K562 (cell line): ENCODE measurements around the gene RALA. TPM values are rescaled to one million over a fixed set of nuclear protein-coding genes. Genes with fewer than 3 reads are reported as not detected.

Experiments used
- ATAC-seq: fragments of 200-7000 bp; cut with Tn5 transposase; 3 replicates; pipeline ENCODE4 v1.9.1; 2020; ENCODE audit warnings: moderate library complexity
- BruUV-seq: library from RNA; stranded (reverse); fragments of 400-500 nt; replicated peaks from 2 replicates; lab custom pipeline; 2021; lab: Mats Ljungman, UMichigan
- CTCF ChIA-PET: fragments of 300-600 bp; formaldehyde crosslinking; extraction: SDS; loops from one replicate; lab custom pipeline; 2021; ENCODE audit warnings: low intra/inter-chr PET ratio; lab: Yijun Ruan, JAX
- POLR2A ChIA-PET: fragments of 300-600, 350-650 bp; sonication (Branson Sonifier 250); formaldehyde crosslinking; extraction: SDS; loops from one replicate; lab custom pipeline; 2021; ENCODE audit warnings: antibody characterized with exemption, inconsistent platforms; lab: Yijun Ruan, JAX
- DNase-seq, 4 experiments: peaks; one replicate each; pipeline versions ENCODE4 v3.0.0 to v3.0.0-alpha.2; 2011 to 2018; ENCODE audit warnings: low spot score in 3 of 4, mixed read lengths in 3 of 4; ENCODE audit errors: extremely low read depth in 1 of 4
- FAIRE-seq: peaks from 2 replicates; lab custom pipeline; 2011; peaks lifted over from hg19 to GRCh38; lab: Jason Lieb, UNC
- H2AFZ ChIP-seq: 2 replicates; pipeline ENCODE4 v1.6.0; 2011; ENCODE audit warnings: low read depth, low read length, control low read depth, inconsistent platforms
- H3K27ac ChIP-seq: fragments of 200-600 bp; 3 replicates; pipeline ENCODE4 v1.8.0; 2011; ENCODE audit warnings: low read depth, mild to moderate bottlenecking, control low read depth, inconsistent platforms, low read length, moderate library complexity, mixed read lengths; ENCODE audit errors: extremely low read depth
- H3K27me3 ChIP-seq, 2 experiments: fragments of 300-600 bp in 1 of 2; 2 replicates in 1 of 2; 3 replicates in 1 of 2; pipeline versions ENCODE4 v1.6.0 to v1.8.0; 2011; ENCODE audit warnings: inconsistent platforms in 2 of 2, low read length in 2 of 2, mild to moderate bottlenecking in 1 of 2, mixed read lengths in 1 of 2, moderate library complexity in 1 of 2; ENCODE audit not compliant: control insufficient read depth in 2 of 2, insufficient read depth in 2 of 2
- H3K36me3 ChIP-seq: fragments of 300-600 bp; 3 replicates; pipeline ENCODE4 v1.8.0; 2011; ENCODE audit warnings: mild to moderate bottlenecking, low read length, inconsistent platforms; ENCODE audit not compliant: control insufficient read depth, insufficient read depth
- H3K4me1 ChIP-seq, 2 experiments: fragments of 200-600 bp in 1 of 2; replicated peaks in 1 of 2; 2 replicates in 1 of 2; 3 replicates in 1 of 2; pipeline versions ENCODE4 v1.5.1 to v1.8.0; 2011; ENCODE audit warnings: inconsistent platforms in 2 of 2, low read length in 2 of 2, mild to moderate bottlenecking in 1 of 2, mixed read lengths in 1 of 2, moderate library complexity in 1 of 2; ENCODE audit not compliant: control insufficient read depth in 2 of 2, insufficient read depth in 2 of 2
- H3K4me2 ChIP-seq: 2 replicates; pipeline ENCODE4 v1.6.1; 2011; ENCODE audit warnings: low read length, control low read depth, inconsistent platforms, mixed read lengths; ENCODE audit not compliant: insufficient read depth
- H3K4me3 ChIP-seq: fragments of 200-600 bp; sonication (generic), shearing (Covaris generic); 2 replicates; pipeline ENCODE4 v1.5.1; 2016; ENCODE audit warnings: control low read depth, inconsistent platforms
- H3K79me2 ChIP-seq: fragments of 200-600 bp; 3 replicates; pipeline ENCODE4 v1.8.0; 2011; ENCODE audit warnings: low read length, inconsistent platforms; ENCODE audit not compliant: control insufficient read depth, insufficient read depth
- H3K9ac ChIP-seq, 2 experiments: 2 replicates each; pipeline versions ENCODE4 v1.6.0 to v1.6.1; 2011; ENCODE audit warnings: low read depth in 2 of 2, low read length in 2 of 2, control low read depth in 1 of 2, inconsistent platforms in 1 of 2, mild to moderate bottlenecking in 1 of 2, mixed read lengths in 1 of 2; ENCODE audit not compliant: insufficient read depth in 1 of 2
- H3K9me1 ChIP-seq: one replicate; pipeline ENCODE4 v1.6.0; 2011; ENCODE audit warnings: inconsistent platforms, mild to moderate bottlenecking, low read length, moderate library complexity; ENCODE audit not compliant: control insufficient read depth, insufficient read depth
- H3K9me3 ChIP-seq: replicated peaks from 2 replicates; pipeline ENCODE4 v1.5.1; 2011; ENCODE audit warnings: low read depth, low read length, inconsistent platforms; ENCODE audit not compliant: control insufficient read depth, insufficient read depth
- H4K20me1 ChIP-seq: replicated peaks from 2 replicates; pipeline ENCODE4 v1.6.1; 2011; ENCODE audit warnings: low read length, inconsistent platforms, mixed read lengths; ENCODE audit not compliant: control insufficient read depth, insufficient read depth
- ATF3 ChIP-seq, 2 experiments: fragments of 450-650 bp in 1 of 2; sonication (generic) in 1 of 2; formaldehyde crosslinking in 1 of 2; IDR thresholded peaks in 1 of 2; conservative IDR thresholded peaks in 1 of 2; 2 replicates each; pipeline versions ENCODE4 v1.6.1 to v1.8.1; 2016 to 2023; ENCODE audit warnings: mild to moderate bottlenecking in 2 of 2, moderate library complexity in 2 of 2, inconsistent platforms in 1 of 2, missing genetic modification reagents in 1 of 2
- FOSL1 ChIP-seq: fragments of 200-800 bp; sonication (Bioruptor generic); conservative IDR thresholded peaks from 2 replicates; pipeline ENCODE4 v1.6.1; 2016; ENCODE audit warnings: missing genetic modification characterization, missing compliant biosample characterization
- JUN ChIP-seq, 2 experiments: sonication (generic) in 1 of 2; formaldehyde crosslinking in 1 of 2; IDR thresholded peaks; 2 replicates each; pipeline versions ENCODE4 v1.6.1 to v1.8.0; 2012 to 2022; ENCODE audit warnings: borderline replicate concordance in 2 of 2, mild to moderate bottlenecking in 2 of 2, improper control_type of control experiment in 1 of 2, low read depth in 1 of 2, low read length in 1 of 2, missing genetic modification reagents in 1 of 2
- SRSF3 ChIP-seq: fragments of 200-400 bp; formaldehyde crosslinking; IDR thresholded peaks from 2 replicates; pipeline ENCODE4 v1.6.1; 2016; ENCODE audit warnings: mild to moderate bottlenecking, low read length, moderate library complexity; ENCODE audit not compliant: insufficient read depth
- WGBS: fragments of 100-300 bp; shearing (Covaris generic); methylation state at CpG from one replicate; pipeline ENCODE4 v1.1.6; 2016; ENCODE audit warnings: low coverage, mixed read lengths; ENCODE audit not compliant: insufficient coverage; ENCODE audit errors: missing lambda C conversion rate; 5-methylcytosine and 5-hydroxymethylcytosine counted together
- in situ Hi-C: fragments of 300-500 bp; cut with MboI; formaldehyde crosslinking; loops from 4 replicates; pipeline ENCODE4 v1.15.0; 2018; ENCODE audit warnings: inconsistent platforms, mixed read lengths
- intact Hi-C: fragments of 100-400 bp; cut with micrococcal nuclease; formaldehyde crosslinking; loops from 2 replicates; pipeline ENCODE4 v1.14.2; 2022
- polyA plus RNA-seq, 8 experiments: library from polyadenylated mRNA; depleted of rRNA in 4 of 8; stranded (reverse) in 5 of 8; unstranded in 3 of 8; fragments of >200 nt; fragmentation: Nextera tagmentation in 2 of 8; fragmentation: Illumina TruSeq in 1 of 8; extraction: Ambion mirVana in 2 of 8; extraction: Trizol in 1 of 8; gene quantifications; 2 replicates each; pipeline versions ENCODE4 v1.2.1 to v1.2.3, GENCODE V29; 2011 to 2014; ENCODE audit warnings: inconsistent platforms in 1 of 8, missing spikeins in 1 of 8
- total RNA-seq, 7 experiments: library from RNA; depleted of rRNA in 6 of 7; stranded (reverse); fragments of >200 nt in 6 of 7; fragmentation: Illumina TruSeq in 2 of 7; extraction: Trizol in 2 of 7; gene quantifications; 2 replicates each; pipeline versions ENCODE4 v1.2.1 to v1.2.3, GENCODE V29; 2011 to 2021; ENCODE audit warnings: low replicate concordance in 1 of 7

RALA gene
- total and polyA plus RNA-seq, 9 of the 15 experiments (the other 6 are each of a cell fraction or from before 2014, with no cell fraction given), result 7.2 to 28.0 (median 25.7) TPM

GRCh38 chr7:39592586-39592985 is 30.8 kb upstream of the RALA start:
- Histone ChIP-seq H3K4me1 (peaks cover 4 to 15% of the 10 kb centered on the region in 2 experiments), H3K4me3 (no peak overlapping the region)
- peak; percentile 59; the same call in 1 of the 2 replicates for TF ChIP-seq ATF3 (IDR thresholded peaks at IDR 0.05)
- no peak for TF ChIP-seq ATF3 (CRISPR knock-in tag; conservative IDR thresholded peaks at IDR 0.05)
- TF ChIP-seq SRSF3, result no peak
- 0 out of 2 replicates have a peak, but pooled peaks have one; percentile 26 for TF ChIP-seq JUN (IDR thresholded peaks at IDR 0.05; ENCODE audit: borderline replicate concordance, low read depth, low read length)
- no peak for TF ChIP-seq JUN (CRISPR knock-in tag; IDR thresholded peaks at IDR 0.05; ENCODE audit: borderline replicate concordance)
- TF ChIP-seq FOSL1 (tag), result peak; percentile 87
- TF ChIP-seq, all 486 proteins: peak for 3
- FAIRE-seq (no peak), DNase-seq (no peak), ATAC-seq (no peak)
- Histone ChIP-seq H3K9me1 (no peaks in the 10 kb centered on the region), H3K79me2 (no peaks in the 10 kb centered on the region), H4K20me1 (no peaks in the 10 kb centered on the region), H2AFZ (peak overlapping the region; percentile 52; the same call in 1 of the 2 replicates), H3K27ac (no peak overlapping the region), H3K9me3 (no peaks in the 10 kb centered on the region), H3K27me3 (no peaks in the 10 kb centered on the region), H3K4me2 (no peak overlapping the region), H3K9ac (no peak overlapping the region), H3K36me3 (no peaks in the 10 kb centered on the region)
- no TSS peak for BruUV-seq
- intact Hi-C loops (no loop called here), in situ Hi-C loops (no loop called here)
- WGBS, result 41% methylated on average over 2 of the region's 2 CpGs
- ChIA-PET POLR2A (interaction anchor here (1.0 to 1.3 kb wide), 3 partner anchors 8 to 129 kb away, joined by 3 to 4 read pairs (median 3); no protein-coding TSS in a partner anchor), CTCF (no interaction called here)
